ENCODE data around the gene SORCS2.

The SORCS2 gene

DNA sequence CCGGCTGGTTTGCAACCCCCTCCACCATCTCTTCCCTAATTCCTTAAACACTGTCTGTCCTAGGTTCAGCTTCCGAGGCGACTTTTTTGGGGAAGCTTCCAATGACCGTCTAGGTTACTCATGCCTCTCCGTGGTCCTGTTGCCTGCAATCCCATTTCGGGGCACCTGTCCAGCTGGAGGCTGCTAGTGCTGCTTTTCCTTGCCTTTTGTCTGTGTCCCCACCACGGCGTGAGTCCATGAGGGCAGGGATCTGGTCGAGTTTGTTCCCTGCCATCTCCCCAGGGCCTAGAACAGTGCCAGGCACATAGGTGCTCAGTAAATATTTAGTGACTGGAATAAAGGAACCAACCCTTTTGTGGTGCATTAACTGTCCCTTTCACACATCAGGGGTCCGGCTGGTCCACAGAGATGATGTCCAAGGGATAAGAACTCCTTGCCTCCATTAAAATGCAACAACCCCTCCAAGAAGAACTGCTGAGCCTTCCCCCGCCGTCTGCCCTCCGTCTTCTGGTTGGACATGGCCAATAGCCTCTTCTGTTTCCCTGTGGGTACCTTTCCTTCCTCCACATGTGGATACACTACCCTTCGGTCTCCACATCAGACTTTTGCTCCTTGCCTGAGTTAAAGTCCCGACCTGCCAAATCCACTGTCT is 5.7 kb upstream of the SORCS2 start:
- DNase-seq (ENCODE audit: low spot score): no peak

DNA sequence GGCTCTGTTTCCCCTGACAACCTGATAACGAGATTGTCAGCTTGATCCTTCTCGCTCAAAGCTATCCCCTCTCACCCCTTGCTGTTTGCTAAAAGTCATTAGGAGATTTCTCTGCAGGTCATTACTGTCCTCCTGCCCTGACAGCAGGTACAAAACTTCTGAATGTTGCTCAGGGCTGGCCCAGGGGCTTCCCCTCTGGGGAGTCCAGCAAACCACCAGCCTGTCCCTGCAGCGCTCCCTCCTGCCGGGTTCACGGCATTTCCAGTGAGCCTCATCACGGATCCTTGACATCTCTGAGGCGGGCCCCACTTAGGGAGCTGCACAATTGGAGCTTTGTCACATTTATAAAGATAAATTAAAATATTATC is 5.2 kb upstream of the SORCS2 start:
- DNase-seq (ENCODE audit: low spot score): no peak

DNA sequence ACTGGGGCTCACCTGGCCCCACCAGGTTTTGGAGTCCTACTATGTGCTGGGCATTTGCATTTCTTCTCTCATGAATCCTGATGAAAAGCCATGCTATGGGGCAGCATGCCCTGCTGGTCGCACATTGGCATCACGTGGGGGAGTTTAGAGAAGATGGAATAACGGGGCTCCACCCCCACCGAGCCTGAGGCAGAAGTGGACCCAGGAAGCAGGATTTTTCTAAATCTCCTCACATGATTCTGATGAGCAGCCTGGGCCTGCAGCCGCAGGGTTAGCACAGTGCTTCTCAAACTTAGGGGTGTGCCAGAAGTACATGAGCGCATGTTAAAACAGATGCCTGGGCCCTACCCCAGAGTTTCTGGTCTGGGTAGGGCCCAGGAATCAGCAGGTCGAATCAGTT is 4.6 kb upstream of the SORCS2 start:
- no peak for DNase-seq (ENCODE audit: low spot score)

DNA sequence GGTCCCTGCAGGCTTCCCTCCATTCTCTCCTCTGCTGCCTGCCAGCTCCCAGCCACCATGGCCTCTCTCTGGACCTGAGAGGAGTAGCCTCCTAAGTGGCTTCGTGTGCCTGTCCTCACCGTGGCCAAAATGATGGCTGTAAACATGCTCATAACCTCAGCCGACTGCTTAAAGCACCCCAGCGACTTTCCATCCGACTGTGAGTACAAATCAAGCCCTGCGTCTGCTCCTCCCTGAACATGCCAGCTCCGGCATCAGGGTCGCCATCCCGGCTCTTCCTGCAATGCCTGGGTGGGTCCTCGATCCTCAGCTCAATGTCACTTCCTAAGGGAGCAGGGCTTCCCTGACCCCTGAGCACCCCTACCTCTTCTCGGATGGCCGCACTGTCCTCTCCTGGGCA is 3.3 kb upstream of the SORCS2 start:
- no peak for DNase-seq (ENCODE audit: low spot score)

DNA sequence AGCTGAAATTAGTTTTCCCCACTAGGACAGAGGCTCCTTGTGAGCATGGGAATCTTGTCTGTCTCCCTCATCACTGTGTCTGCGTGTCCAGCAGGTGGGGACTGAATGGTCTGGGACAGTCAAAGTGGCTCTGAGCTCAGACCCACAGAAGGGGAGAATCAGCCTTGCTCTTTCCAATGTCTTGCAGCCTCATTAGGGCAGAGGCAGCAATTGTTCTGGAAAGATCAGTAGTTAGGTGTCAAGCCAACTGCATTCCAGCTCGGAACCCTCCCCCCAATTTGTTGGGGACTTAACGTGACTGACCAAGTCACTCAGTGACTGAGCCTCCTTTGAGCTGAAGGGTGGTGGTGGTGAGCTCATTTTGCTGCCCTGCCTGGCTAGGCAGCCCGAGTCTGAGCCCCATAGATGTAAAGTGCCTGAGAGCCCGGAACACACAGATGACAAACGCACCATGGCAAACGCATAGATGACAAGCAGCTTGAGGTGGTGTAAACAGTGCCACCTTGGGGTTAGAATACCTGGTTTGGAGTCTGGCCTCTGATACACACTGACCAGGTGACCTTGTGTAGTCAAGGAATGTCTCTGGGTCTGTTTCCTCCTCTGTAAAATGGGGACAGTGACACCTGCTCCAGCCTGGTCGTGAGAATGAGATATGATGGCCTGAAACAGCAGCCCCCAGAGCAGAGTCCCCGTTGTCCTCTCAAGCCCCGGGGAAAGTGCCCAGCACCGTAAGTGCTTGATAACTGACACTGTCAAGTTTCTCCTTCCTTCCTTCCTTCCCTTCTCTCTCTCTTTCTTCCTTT is 2.7 kb upstream of the SORCS2 start:
- DNase-seq (ENCODE audit: low spot score): no peak

DNA sequence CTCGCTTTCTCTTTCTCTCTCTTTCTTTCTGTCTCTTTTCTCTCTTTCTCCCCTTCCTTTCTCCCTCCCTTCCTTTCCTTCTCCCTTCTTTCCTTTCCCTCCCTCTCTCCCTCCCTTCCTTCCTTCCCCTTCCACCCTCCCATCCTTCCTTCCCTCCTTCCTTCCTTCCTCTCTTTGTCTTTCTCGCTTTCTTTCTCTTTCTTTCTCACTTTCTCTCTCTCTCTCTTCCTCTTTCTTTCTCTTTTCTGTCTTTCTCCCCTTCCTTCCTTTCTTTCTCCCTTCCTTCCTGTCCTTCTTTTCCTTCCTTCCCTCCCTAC is 2.1 kb upstream of the SORCS2 start:
- no peak for DNase-seq (ENCODE audit: low spot score)

DNA sequence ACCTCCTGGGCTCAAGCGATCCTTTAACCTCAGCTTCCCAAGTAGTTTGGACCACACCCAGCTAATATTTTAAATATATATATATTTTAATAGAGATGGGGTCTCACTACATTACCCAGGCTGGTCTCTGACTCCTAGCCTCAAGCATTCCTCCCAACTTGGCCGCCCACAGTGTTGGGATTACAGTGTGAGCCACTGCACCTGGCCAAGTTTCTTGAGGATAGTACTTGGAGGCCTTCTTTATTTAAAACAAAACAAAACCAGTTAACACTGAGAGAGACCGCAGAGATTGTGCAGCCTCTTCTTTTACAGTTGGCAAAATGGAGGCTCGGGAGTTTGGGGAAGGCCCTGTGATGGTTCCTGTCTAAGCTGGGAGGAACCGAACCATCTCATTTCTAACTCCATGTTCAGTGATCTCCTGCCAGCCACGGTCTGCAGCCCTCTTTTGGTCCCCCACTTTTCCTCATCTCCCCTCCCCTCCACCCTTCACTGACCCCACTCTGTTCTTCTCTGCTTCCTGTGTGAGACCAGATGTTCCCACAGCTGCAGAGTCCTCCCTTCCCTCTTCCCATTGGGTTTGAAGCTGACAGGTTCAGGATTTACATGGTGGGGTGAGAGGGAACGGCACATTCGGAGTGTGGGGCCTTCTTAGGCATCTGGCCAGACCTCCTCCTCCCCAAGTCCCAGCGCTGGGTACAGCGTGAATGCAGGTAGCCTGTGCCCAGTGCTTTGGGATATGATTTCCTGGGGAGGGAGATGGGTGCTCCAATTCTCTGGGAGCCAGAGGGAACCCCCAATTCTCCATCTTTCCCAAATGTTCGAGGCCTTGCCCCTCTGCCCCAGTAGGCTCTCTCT is 1.4 kb upstream of the SORCS2 start:
- DNase-seq (ENCODE audit: low spot score): no peak

DNA sequence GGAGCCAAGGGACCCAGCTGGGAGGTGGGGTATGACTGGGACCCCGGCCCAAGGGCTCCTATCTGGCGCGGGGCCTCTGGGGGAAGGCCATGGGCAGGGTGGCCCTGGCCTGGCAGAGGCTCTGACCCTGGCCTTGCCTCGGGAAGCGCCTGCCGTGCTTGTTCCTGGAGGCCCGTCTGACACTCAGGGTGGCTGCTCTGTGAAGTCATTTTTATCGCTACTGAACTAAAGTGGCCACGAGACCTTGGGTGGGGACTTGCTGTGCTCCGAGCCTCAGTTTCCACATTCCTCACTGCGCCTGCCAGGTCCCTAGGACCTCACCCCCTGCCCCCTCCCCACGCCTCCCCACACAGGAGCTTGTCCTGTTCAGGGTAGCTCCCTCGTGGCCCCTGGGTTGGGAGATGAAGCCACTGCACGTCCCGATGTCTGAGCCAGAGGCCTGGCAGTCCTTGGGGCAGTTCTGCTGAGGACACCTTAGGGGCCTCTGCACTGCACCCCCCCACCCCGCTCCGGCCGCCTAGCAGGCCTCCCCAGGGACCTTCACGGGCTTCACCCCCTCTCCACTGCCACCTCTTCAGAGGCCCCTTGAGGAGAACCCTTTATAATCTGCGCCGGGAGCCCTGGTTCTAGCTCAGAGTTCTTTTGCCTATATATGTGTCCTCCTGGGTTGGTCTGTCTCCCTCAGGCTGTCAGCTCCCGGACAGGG is 639 bp upstream of the SORCS2 start:
- DNase-seq (ENCODE audit: low spot score): no peak

DNA sequence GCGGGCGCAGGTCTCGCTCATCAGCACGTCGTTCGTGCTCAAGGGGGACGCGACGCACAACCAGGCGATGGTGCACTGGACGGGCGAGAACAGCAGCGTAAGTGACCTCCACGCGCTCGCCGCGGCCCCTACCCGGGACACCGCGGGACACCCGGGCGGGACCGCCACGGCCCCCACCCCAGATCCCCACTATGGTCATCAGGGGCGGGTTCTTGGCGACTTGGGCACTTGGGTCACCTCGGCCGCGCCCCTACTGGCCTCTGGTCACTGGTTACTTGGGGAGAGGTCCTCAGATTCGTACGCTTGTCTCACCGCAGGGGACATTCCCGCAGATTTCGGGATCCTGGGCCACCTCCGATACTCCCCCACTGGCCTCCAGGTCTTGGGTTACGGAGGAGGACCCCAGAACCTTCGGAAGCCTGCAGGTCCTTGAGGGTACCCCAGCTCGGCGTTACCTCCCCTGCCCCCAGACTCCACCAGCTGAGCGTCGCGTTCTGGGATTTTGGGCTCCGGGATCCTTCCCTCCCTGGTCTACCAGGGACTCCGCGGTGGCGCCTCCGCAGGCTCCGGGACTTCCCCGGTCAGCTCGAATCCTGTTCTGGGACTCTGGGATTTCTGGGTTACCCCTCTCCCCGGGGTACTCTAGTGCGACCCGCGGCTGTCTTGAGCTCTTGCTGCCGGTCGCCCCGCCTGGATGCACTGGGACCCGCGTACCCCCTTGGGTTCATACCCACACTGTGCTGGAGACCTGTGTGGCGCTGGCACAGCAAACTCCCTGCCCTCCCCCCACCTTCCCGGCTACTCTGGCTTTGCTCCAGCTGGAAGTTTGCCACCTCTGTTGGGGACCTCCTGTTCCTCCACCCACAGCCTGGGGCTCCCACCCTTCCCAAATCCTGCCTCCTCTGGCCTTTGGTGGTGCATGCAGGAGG is 956 bp downstream of the SORCS2 start:
- no peak for DNase-seq (ENCODE audit: low spot score)

DNA sequence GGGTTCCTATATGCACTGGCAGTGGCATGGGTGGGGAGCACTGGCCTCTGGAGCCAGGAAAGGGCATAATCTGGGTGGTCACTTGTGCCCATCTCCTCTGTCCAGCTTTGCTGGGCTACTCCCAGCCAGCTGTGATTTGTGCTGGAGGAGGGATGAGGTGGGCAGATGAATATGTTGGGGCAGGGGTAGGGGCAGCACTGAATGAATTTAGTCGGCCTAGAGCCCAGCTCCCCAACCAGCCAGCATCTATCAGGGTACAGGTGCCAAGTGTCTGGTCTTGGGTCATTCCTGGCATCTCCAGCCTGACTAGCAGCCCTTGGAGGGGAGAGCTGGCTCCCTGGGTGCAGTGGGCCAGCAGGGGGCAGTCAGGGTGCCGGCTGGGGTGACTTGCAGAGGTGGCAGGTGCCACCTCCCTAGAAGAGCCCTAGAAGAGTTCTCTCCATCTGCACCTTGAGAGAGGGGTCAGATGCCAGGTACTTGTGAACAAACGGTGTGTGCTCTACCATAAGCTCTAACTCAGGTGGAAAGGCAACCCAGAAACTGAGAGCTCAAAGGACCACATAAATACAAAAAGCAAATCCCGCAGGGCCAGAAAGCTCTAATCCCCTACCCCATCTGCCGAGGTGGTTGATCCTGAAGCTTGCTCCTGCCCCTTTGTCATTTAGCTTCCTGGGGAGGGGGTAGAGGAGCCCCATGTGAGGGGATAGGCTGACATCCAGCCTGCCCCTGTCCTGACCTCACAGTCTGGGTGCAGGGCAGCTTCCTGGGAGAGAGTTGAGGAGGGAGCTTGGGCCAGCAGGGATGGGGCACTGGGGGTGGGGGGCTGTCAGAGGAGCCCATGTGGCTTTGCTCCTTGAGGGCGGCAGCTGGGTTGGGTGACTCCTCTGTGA is 2.2 kb downstream of the SORCS2 start:
- DNase-seq (ENCODE audit: low spot score): no peak

DNA sequence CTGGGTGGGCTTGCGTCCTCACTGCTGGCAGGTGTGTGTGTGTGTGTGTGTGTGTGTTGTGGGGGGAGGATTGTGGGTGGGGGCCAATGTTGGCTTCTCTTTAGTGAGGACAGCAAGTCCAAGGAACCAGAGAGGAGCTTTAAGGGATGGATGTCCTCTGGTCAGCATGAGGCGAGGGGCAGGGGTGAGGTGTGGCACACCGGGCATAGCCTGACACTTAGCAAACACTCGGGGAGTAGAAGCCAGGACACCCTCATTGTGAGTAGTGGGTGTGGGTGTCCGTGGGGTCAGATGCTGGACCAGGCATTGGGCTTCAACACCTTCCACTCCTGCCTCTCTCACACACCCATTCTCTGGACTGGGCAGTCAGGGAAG is 2.8 kb downstream of the SORCS2 start:
- DNase-seq (ENCODE audit: low spot score): no peak

DNA sequence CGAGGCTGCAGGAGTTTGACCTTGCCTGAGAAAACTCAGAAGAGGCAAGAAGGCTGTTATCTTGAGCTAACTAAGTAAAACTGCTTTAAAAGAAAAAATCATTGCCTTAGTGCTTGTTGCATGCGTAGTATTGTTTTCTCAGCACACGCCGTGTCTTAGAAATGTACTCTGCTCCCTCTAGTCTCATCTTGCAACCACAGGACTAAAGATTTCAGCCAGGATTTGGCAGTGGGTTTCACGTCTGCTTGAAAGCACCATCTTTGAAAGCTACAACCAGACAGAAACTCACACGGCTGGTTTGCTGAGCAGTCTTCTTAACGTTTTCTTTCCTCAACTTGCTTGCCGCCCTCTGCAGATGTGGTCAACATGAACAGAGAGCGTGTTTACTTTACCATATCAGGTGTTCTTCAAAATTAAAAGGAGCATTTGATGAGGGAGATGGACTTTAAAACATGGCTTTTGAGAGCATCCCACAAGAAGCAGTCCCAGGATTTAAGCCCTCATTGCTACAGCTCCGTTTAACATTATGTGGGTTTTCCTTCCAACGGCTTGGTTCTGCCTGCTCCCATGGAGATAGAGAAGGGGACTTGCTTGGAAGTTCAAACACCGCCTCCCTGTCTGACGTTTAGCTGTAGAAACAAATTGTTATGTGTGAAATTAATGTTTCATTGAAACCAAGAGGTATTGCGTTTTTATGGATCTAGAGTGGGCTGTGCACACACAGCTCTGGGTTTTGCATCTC is 3.4 kb downstream of the SORCS2 start:
- no peak for DNase-seq (ENCODE audit: low spot score)

DNA sequence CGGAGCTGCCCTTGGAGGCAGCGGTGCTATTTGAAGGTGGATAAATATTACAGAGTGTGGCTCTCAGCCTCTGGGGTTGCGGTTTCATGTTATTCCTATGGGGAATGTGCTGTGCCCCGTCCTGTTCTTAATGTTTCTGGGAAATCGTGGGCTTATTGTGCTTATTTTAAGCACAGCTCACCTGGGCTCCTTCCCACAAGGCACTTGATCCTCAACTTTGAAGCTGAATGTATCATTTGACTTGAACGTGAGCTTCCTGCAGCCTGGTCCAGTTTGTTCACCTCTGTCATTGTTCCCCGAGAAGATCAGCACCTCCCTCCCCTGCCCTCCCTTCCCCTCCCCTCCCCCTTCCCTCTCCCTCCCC is 3.9 kb downstream of the SORCS2 start:
- DNase-seq (ENCODE audit: low spot score): no peak

DNA sequence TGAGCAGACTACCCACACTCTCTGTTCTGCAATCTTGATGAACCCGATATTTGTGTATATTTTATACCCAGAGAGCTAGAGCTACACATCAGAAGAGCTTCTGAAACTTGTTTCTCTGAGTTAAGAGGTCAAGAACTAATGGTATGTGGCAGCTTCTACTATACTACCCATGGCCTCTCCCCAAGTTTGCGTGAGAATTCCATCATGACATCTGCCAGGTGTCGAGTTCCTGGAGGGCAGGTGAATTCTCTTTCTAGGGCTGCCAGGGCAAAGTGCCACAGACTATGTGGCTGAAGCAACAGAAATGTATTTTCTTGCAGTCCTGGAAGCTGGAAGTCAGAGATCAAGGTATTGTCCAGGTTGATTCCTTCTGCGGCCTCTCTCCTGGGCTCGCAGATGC is 4.4 kb downstream of the SORCS2 start:
- no peak for DNase-seq (ENCODE audit: low spot score)

DNA sequence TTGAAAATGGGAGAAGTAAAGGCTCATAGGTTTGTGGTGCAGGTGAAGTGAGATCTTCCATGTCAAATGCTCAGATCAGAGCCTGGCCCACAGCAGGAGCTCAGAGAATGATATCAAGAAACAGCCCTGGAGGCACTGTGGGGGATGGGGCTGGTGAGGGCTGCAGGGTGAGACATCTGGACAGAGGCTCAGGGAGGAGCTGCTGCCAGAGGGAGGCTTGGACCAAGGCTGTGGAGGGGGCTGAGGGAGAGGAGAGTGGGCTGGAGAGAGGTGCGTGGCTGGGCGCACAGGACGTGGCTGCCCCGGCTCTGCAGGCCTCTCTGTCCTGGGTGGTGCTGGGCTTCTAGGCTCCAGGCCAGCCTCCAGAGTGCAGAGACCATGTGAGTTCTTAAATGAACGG is 5.6 kb downstream of the SORCS2 start:
- no peak for DNase-seq (ENCODE audit: low spot score)

DNA sequence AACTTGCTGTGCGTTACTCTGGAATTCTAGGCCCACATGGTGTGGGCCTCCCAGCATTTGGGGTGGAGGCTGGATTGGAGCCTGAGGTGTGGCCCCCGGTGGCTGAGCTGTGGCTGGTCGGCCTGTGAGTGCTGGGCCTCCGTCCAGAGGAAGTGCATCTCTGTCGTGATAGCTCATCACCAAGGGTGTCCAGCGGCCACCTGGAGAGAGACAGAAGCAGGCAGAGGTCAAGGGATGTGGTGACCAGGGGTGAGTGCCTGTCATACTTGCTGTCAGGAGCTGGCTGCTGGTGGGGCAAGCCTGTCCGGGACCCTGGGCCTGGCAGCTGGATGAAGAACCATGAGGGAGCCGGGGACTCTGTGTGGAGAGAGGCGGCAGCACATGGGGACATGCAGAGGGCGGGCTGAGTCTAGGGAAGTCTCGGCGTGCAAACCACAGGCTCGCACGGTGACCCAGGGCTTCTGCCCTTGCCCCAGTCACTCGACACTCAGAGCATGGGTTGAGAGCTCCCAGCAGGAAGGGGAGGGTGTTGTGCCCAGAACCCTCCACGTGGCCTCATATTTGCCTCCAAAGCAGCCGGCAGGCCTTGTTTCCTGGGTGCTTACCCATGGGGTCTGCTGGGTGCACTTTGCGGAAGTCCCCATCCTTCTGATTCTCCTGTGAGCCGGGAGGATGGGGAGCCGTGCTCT is 6.2 kb downstream of the SORCS2 start:
- no peak for DNase-seq (ENCODE audit: low spot score)

DNA sequence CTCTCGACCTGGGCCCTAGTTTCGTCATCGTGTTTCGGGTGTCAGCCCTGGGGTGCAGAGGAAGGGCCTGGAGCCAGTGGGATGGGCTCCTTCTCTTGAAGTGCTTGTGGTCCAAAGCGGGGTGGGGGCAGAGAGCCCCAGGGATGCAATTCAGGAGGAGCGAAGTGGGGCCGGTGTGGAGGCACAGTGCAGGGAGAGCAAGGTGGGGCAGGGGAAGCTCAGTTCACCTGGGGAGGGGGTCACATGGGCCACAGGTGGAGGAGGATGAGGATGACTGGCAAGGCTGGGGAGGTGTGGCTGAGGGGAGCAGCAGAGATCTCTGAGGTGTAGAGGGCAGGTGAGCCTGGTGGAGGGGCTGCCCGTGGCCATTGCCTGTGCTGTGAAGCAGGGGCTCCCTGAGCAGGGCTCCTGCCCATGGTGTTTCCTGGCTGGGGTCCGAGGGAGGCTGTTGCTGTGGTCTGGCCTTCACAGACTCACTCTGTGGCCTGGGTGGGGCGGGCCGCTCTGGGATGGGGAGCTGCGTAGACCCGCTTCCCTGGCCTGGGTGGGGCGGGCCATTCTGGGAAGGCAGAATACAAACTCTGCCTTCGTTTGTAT is 6.9 kb downstream of the SORCS2 start:
- DNase-seq (ENCODE audit: low spot score): no peak

DNA sequence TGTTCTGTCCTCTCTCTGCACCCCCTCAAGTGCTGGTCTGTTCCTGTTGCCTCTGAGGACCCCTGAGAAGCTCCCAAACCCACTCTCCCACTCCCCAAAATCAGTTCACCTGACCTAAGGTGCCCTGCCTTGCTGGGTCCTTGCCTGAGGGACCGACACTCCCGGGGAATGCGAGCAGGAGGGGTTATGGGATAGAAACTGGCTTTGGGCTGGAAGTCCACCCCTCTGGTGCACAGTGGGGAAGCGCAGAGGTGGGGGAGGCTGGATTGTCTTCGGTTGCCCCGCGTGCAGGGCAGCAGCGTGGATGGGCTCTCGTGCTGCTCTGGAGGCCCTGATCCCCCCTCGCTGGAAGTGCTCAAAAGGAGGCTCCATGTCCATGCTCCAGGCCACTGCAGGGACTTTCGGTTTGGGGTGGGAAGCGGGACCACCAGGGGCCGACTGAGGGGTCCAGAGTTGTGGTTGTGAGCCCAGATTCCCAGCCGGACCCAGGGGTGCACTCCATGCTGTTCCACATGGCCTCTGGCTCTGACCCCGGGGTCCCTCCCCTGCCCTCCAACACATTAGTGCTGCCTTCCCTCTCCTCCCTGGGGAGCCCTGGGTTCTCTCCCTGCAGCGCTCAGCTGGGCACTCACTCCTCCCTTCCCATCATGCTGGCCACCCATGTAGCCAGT is 7.6 kb downstream of the SORCS2 start:
- DNase-seq (ENCODE audit: low spot score): no peak
